ENCODE measurements around the gene C11orf24.

DNA sequence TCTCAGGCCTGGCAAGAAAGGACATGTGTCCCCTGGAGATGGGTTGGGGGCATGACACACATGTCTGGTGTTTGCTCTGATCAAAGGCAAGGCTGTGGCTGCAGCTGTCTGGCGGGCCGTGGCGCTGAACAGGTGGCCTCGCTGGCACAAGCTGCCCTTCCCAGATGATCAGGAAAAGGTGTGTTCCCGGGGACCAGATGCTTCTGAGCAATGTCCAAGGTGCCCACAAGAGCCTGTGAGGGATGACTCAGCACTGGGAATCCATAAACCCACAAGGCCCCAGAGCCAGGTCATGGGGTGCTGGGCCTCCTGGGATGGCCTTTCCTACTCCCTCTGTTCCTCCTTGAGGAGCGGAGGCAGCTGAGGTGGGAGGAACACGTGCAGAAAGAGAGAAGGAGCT lies 30.9 kb upstream of the C11orf24 start:
- TF ChIP-seq, protein P1, sequence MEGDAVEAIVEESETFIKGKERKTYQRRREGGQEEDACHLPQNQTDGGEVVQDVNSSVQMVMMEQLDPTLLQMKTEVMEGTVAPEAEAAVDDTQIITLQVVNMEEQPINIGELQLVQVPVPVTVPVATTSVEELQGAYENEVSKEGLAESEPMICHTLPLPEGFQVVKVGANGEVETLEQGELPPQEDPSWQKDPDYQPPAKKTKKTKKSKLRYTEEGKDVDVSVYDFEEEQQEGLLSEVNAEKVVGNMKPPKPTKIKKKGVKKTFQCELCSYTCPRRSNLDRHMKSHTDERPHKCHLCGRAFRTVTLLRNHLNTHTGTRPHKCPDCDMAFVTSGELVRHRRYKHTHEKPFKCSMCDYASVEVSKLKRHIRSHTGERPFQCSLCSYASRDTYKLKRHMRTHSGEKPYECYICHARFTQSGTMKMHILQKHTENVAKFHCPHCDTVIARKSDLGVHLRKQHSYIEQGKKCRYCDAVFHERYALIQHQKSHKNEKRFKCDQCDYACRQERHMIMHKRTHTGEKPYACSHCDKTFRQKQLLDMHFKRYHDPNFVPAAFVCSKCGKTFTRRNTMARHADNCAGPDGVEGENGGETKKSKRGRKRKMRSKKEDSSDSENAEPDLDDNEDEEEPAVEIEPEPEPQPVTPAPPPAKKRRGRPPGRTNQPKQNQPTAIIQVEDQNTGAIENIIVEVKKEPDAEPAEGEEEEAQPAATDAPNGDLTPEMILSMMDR (conservative IDR thresholded peaks at IDR 0.05; ENCODE audit: low read depth, low read length), result no peak
- TF ChIP-seq EZH2 (IDR thresholded peaks at IDR 0.05; ENCODE audit: borderline replicate concordance, low read depth, low read length, poor library complexity, severe bottlenecking), result no peak

Data from A673 (cell line).